HG03108 (cell line): ENCODE results near the gene GMPPA.

Experiments used
- ATAC-seq: cut with Tn5 transposase; IDR thresholded peaks from one replicate; pipeline ENCODE4 v1.9.1; 2021; ENCODE audit warnings: moderate library complexity; ENCODE audit not compliant: unreplicated experiment

GMPPA gene

GRCh38 chr2:219467736-219468075 lies 31.0 kb upstream of the GMPPA start:
- ATAC-seq = no peak

- no peak for ATAC-seq
Measured at GRCh38 chr2:219468410-219469185, 30.1 kb upstream of the GMPPA start.

- ATAC-seq = no peak
Measured at GRCh38 chr2:219469186-219469724, 29.4 kb upstream of the GMPPA start.

GRCh38 chr2:219470429-219470828 lies 28.3 kb upstream of the GMPPA start:
- ATAC-seq = no peak

- no peak for ATAC-seq
Measured at GRCh38 chr2:219471476-219472371, 27.0 kb upstream of the GMPPA start.

GRCh38 chr2:219472629-219473187 lies 26.0 kb upstream of the GMPPA start:
- no peak for ATAC-seq

GRCh38 chr2:219473511-219473910 lies 25.2 kb upstream of the GMPPA start:
- no peak for ATAC-seq

- no peak for ATAC-seq
Measured at GRCh38 chr2:219474285-219475060, 24.2 kb upstream of the GMPPA start.

- no peak for ATAC-seq
Measured at GRCh38 chr2:219475278-219475677, 23.4 kb upstream of the GMPPA start.

GRCh38 chr2:219475697-219476651 lies 22.7 kb upstream of the GMPPA start:
- no peak for ATAC-seq

- ATAC-seq = no peak
Measured at GRCh38 chr2:219476652-219477151, 22.0 kb upstream of the GMPPA start.

- no peak for ATAC-seq
Measured at GRCh38 chr2:219477179-219477578, 21.5 kb upstream of the GMPPA start.

GRCh38 chr2:219477815-219478214 lies 20.9 kb upstream of the GMPPA start:
- ATAC-seq = no peak

GRCh38 chr2:219478916-219479315 lies 19.8 kb upstream of the GMPPA start:
- no peak for ATAC-seq

GRCh38 chr2:219480004-219480403 lies 18.7 kb upstream of the GMPPA start:
- no peak for ATAC-seq

GRCh38 chr2:219482674-219483405 lies 15.9 kb upstream of the GMPPA start:
- ATAC-seq = no peak

- ATAC-seq = no peak
Measured at GRCh38 chr2:219483451-219484342, 15.0 kb upstream of the GMPPA start.
